Thyroid gland (tissue), 4 donors: Measurements from ENCODE around the gene EFCC1. TPM values are rescaled to one million over a fixed set of nuclear protein-coding genes. Genes with fewer than 3 reads are reported as not detected.

Experiments used
- total RNA-seq, 4 donors: library from RNA; depleted of rRNA; stranded (reverse); fragments of >200 nt; gene quantifications; one replicate each; pipeline ENCODE4 v1.2.3, GENCODE V29; 2016

Gene EFCC1
- total RNA-seq, 4 donors from 2014 or later = 3.6 to 16.8 (median 9.9) TPM

Other genes starting within 250 kb of the EFCC1 start
- gene ACAD9, start 121.7 kb upstream of the EFCC1 start, total RNA-seq = 10 to 100 TPM; 38.4 to 78.8 (median 61.0) TPM
- 1 to 10 TPM in 1 of 4 donors, under 1 TPM in 3; 0.40 to 2.5 (median 0.57) TPM for gene CFAP92, start 7.2 kb upstream of the EFCC1 start, total RNA-seq
- not detected for gene GP9, start 59.5 kb downstream of the EFCC1 start, total RNA-seq
- gene RAB43, start 120.5 kb downstream of the EFCC1 start, total RNA-seq = 10 to 100 TPM; 22.8 to 34.4 (median 26.1) TPM
- 10 to 100 TPM; 15.8 to 31.8 (median 20.2) TPM for gene ISY1, start 159.8 kb downstream of the EFCC1 start, total RNA-seq
- 100 to 1,000 TPM; 390 to 480 (median 421) TPM for gene CNBP, start 182.6 kb downstream of the EFCC1 start, total RNA-seq
- gene COPG1, start 248.3 kb downstream of the EFCC1 start, total RNA-seq = 100 to 1,000 TPM in 3 of 4 donors, 10 to 100 TPM in 1; 95.8 to 195 (median 159) TPM